HL-60 (cell line): Measurements from ENCODE around the gene ADCK1.

Experiments used
- DNase-seq, 2 experiments: peaks; one replicate each; pipeline ENCODE4 v3.0.0-alpha.2; 2010 to 2020; ENCODE audit warnings: low read depth in 1 of 2, low spot score in 1 of 2
- H3K27ac ChIP-seq: fragments of 250-450 bp; sonication (Bioruptor Pico); replicated peaks from 2 replicates; pipeline ENCODE4 v1.5.1; 2020; ENCODE audit warnings: mild to moderate bottlenecking, moderate library complexity
- H3K27me3 ChIP-seq: fragments of 250-450 bp; sonication (Bioruptor Pico); 2 replicates; pipeline ENCODE4 v1.5.1; 2021; ENCODE audit warnings: mild to moderate bottlenecking, moderate library complexity; ENCODE audit not compliant: insufficient read depth, poor library complexity, severe bottlenecking
- H3K4me3 ChIP-seq: replicated peaks from 2 replicates; pipeline ENCODE4 v1.5.1; 2011; ENCODE audit warnings: mild to moderate bottlenecking, control low read depth, low read length; ENCODE audit not compliant: insufficient read depth
- CTCF ChIP-seq: IDR thresholded peaks from one replicate; pipeline ENCODE4 v1.5.1; 2011; ENCODE audit warnings: low read length, control low read depth, inconsistent platforms; ENCODE audit not compliant: insufficient read depth
- GABPA ChIP-seq: IDR thresholded peaks from 2 replicates; pipeline ENCODE4 v1.6.1; 2012; ENCODE audit warnings: low read depth
- POLR2AphosphoS5 ChIP-seq: IDR thresholded peaks from 2 replicates; pipeline ENCODE4 v1.6.1; 2012; ENCODE audit warnings: low read depth
- REST ChIP-seq: IDR thresholded peaks from 2 replicates; pipeline ENCODE4 v1.6.1; 2012; ENCODE audit warnings: low read depth; ENCODE audit not compliant: insufficient replicate concordance
- SPI1 ChIP-seq: IDR thresholded peaks from 2 replicates; pipeline ENCODE4 v1.6.1; 2012; ENCODE audit warnings: low read depth, mild to moderate bottlenecking, borderline replicate concordance

The ADCK1 gene

GRCh38 chr14:77804592-77804991 lies 4.7 kb downstream of the ADCK1 start:
- TF ChIP-seq POLR2AphosphoS5 (no peak), CTCF (no peak), GABPA (no peak), REST (no peak), SPI1 (no peak)
- Histone ChIP-seq H3K27me3 (no peaks in the 10 kb centered on the region), H3K4me3 (no peak overlapping the region), H3K27ac (no peak overlapping the region)
- peak in 1 of 2 experiments; percentile 9 for DNase-seq

GRCh38 chr14:77805706-77806105 lies 5.8 kb downstream of the ADCK1 start:
- Histone ChIP-seq H3K27me3 (no peaks in the 10 kb centered on the region), H3K27ac (no peak overlapping the region), H3K4me3 (no peak overlapping the region)
- no peak for DNase-seq
- TF ChIP-seq GABPA = no peak
- no peak for TF ChIP-seq POLR2AphosphoS5
- no peak for TF ChIP-seq REST
- no peak for TF ChIP-seq CTCF
- TF ChIP-seq SPI1 = no peak

- Histone ChIP-seq H3K27ac (no peak overlapping the region), H3K27me3 (no peaks in the 10 kb centered on the region), H3K4me3 (no peak overlapping the region)
- TF ChIP-seq REST = no peak
- no peak for TF ChIP-seq CTCF
- TF ChIP-seq GABPA = no peak
- no peak for TF ChIP-seq SPI1
- TF ChIP-seq POLR2AphosphoS5 = no peak
- no peak for DNase-seq
These were observed 8.3 kb downstream of the ADCK1 start for GRCh38 chr14:77808250-77808649.
